ENCODE data around the gene ZYG11B. TPM values are rescaled to one million over a fixed set of nuclear protein-coding genes. Genes with fewer than 3 reads are reported as not detected.

The ZYG11B gene
- total and polyA plus RNA-seq, 2 of the 13 experiments (the other 11 are each of a cell fraction or from before 2014, with no cell fraction given): 6.9 to 17.9 TPM

DNA sequence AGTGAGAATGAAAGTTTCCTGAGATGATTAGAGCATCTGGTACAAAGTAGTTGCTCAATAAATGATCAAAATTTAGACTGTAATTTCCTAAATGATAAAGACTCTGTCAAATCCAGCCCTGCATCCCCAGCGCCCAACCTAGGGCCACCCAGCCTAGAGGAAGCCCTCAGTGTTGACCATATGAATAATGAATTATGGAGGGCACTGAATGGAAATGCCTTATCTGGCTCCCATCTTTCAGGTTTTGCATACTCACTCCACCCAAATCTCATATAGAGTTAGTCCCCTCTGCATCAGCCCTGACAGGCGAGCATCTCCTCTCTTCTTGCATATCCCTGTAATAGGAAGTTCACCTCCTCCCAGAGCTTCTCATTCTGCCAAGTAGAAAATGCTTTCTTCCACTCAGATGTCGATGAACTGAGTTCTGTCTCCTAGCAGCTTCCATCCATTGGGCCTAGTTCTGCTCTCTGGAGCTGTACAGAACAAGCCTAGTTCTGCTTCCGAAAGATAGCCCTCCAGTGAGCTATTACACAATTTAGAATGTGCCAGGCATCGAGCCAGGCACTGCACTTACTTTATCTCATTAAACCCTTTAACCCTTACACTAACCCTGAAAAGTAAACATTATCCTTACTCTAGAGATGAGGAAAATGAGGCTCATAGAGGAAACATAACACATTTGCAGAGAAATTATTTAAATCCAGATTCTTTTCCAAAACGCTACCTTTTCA, 49.0 kb upstream of the ZYG11B start (continued):
- TF ChIP-seq, protein P1, sequence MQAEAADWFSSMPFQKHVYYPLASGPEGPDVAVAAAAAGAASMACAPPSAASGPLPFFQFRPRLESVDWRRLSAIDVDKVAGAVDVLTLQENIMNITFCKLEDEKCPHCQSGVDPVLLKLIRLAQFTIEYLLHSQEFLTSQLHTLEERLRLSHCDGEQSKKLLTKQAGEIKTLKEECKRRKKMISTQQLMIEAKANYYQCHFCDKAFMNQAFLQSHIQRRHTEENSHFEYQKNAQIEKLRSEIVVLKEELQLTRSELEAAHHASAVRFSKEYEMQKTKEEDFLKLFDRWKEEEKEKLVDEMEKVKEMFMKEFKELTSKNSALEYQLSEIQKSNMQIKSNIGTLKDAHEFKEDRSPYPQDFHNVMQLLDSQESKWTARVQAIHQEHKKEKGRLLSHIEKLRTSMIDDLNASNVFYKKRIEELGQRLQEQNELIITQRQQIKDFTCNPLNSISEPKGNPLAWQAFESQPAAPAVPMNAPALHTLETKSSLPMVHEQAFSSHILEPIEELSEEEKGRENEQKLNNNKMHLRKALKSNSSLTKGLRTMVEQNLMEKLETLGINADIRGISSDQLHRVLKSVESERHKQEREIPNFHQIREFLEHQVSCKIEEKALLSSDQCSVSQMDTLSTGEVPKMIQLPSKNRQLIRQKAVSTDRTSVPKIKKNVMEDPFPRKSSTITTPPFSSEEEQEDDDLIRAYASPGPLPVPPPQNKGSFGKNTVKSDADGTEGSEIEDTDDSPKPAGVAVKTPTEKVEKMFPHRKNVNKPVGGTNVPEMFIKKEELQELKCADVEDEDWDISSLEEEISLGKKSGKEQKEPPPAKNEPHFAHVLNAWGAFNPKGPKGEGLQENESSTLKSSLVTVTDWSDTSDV (CRISPR knock-in tag; IDR thresholded peaks at IDR 0.05): no peak
- TF ChIP-seq CREB1 (IDR thresholded peaks at IDR 0.05): no peak
- 0 out of 2 replicates have a peak, but pooled peaks have one; percentile 13 for TF ChIP-seq CREB1 (CRISPR knock-in tag; IDR thresholded peaks at IDR 0.05)
- TF ChIP-seq RFX3 (CRISPR knock-in tag; IDR thresholded peaks at IDR 0.05): no peak
- TF ChIP-seq ZNF12 (CRISPR knock-in tag; IDR thresholded peaks at IDR 0.05): peak; percentile 67; the same call in 1 of the 2 replicates
- TF ChIP-seq, protein P2, sequence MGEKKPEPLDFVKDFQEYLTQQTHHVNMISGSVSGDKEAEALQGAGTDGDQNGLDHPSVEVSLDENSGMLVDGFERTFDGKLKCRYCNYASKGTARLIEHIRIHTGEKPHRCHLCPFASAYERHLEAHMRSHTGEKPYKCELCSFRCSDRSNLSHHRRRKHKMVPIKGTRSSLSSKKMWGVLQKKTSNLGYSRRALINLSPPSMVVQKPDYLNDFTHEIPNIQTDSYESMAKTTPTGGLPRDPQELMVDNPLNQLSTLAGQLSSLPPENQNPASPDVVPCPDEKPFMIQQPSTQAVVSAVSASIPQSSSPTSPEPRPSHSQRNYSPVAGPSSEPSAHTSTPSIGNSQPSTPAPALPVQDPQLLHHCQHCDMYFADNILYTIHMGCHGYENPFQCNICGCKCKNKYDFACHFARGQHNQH (CRISPR knock-in tag; IDR thresholded peaks at IDR 0.05): no peak
- no peak for TF ChIP-seq KDM6A (CRISPR knock-in tag; IDR thresholded peaks at IDR 0.05; ENCODE audit: low read depth)
- TF ChIP-seq, protein P3, sequence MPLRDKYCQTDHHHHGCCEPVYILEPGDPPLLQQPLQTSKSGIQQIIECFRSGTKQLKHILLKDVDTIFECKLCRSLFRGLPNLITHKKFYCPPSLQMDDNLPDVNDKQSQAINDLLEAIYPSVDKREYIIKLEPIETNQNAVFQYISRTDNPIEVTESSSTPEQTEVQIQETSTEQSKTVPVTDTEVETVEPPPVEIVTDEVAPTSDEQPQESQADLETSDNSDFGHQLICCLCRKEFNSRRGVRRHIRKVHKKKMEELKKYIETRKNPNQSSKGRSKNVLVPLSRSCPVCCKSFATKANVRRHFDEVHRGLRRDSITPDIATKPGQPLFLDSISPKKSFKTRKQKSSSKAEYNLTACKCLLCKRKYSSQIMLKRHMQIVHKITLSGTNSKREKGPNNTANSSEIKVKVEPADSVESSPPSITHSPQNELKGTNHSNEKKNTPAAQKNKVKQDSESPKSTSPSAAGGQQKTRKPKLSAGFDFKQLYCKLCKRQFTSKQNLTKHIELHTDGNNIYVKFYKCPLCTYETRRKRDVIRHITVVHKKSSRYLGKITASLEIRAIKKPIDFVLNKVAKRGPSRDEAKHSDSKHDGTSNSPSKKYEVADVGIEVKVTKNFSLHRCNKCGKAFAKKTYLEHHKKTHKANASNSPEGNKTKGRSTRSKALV (CRISPR knock-in tag; IDR thresholded peaks at IDR 0.05): no peak
- no peak for TF ChIP-seq HNF4A (CRISPR knock-in tag; IDR thresholded peaks at IDR 0.05)
- TF ChIP-seq ZNF224 (CRISPR knock-in tag; IDR thresholded peaks at IDR 0.05): no peak
- TF ChIP-seq TMF1 (CRISPR knock-in tag; IDR thresholded peaks at IDR 0.05; ENCODE audit: low read depth): no peak
- TF ChIP-seq, protein P4, sequence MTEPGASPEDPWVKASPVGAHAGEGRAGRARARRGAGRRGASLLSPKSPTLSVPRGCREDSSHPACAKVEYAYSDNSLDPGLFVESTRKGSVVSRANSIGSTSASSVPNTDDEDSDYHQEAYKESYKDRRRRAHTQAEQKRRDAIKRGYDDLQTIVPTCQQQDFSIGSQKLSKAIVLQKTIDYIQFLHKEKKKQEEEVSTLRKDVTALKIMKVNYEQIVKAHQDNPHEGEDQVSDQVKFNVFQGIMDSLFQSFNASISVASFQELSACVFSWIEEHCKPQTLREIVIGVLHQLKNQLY (CRISPR knock-in tag; IDR thresholded peaks at IDR 0.05): no peak
- TF ChIP-seq ZBTB3 (CRISPR knock-in tag; IDR thresholded peaks at IDR 0.05; ENCODE audit: borderline replicate concordance, low read depth): no peak
- no peak for TF ChIP-seq ATAD3A (CRISPR knock-in tag; IDR thresholded peaks at IDR 0.05)
- TF ChIP-seq ZNF761 (CRISPR knock-in tag; conservative IDR thresholded peaks at IDR 0.05): no peak
- no peak for TF ChIP-seq CENPX (CRISPR knock-in tag; IDR thresholded peaks at IDR 0.05)
- TF ChIP-seq IKZF4 (CRISPR knock-in tag; IDR thresholded peaks at IDR 0.05; ENCODE audit: borderline replicate concordance, low read depth, not compliant biosample characterization): no peak

Data from HepG2 (cell line).